Pancreas (tissue), 10 donors: Measurements from ENCODE around the gene FPR3. TPM values are rescaled to one million over a fixed set of nuclear protein-coding genes. Genes with fewer than 3 reads are reported as not detected.
A peak's percentile ranks its signal among the peaks of the same experiment; 100 is the strongest.

Source experiments
- ATAC-seq, 4 donors: fragments of 200-7000 bp; cut with Tn5 transposase; one replicate each; pipeline versions ENCODE4 v1.8.0 to v1.9.1; 2020; ENCODE audit warnings: mild to moderate bottlenecking in 4 of 4, moderate library complexity in 4 of 4
- DNase-seq, 6 donors: peaks; one replicate each; pipeline ENCODE4 v3.0.0-alpha.2; 2020
- FAIRE-seq: peaks from 2 replicates; lab custom pipeline; 2012; peaks lifted over from hg19 to GRCh38; lab: Jason Lieb, UNC
- H3K27ac ChIP-seq, 4 donors: fragments of 200-600 bp; sonication (generic); 1 replicate in 3 of 4; 2 replicates in 1 of 4; pipeline versions ENCODE4 v1.5.0 to v1.8.0; 2020
- H3K27me3 ChIP-seq, 4 donors: fragments of 200-600 bp; one replicate each; pipeline ENCODE4 v1.8.0; 2021
- H3K36me3 ChIP-seq, 3 donors: fragments of 200-600 bp; sonication (generic) in 1 of 3; one replicate each; pipeline versions ENCODE4 v1.5.0 to v1.8.0; 2020 to 2021
- H3K4me1 ChIP-seq, 3 donors: fragments of 200-600 bp; one replicate each; pipeline ENCODE4 v1.8.0; 2021
- H3K4me3 ChIP-seq, 4 donors: fragments of 200-600 bp; sonication (generic) in 2 of 4; one replicate each; pipeline versions ENCODE4 v1.5.0 to v1.8.0; 2020 to 2021
- H3K9me3 ChIP-seq, 4 donors: fragments of 200-600 bp; one replicate each; pipeline ENCODE4 v1.8.0; 2021
- CTCF ChIP-seq, 4 donors: fragments of 200-600 bp; sonication (generic) in 3 of 4; IDR thresholded peaks; one replicate each; pipeline versions ENCODE4 v1.5.0 to v1.8.0; 2021; ENCODE audit warnings: antibody characterized with exemption in 4 of 4
- WGBS, 2 donors: extraction: QIAGEN DNeasy Blood & Tissue Kit; methylation state at CpG; one replicate each; pipeline ENCODE4 v1.1.7; 2013; 5-methylcytosine and 5-hydroxymethylcytosine counted together
- intact Hi-C, 3 donors: fragments of 100-400 bp; cut with DNase I; formaldehyde crosslinking; loops; one replicate each; pipeline versions ENCODE4 v1.11.1 to v1.14.2; 2022
- polyA plus RNA-seq, 2 donors: library from polyadenylated mRNA; stranded (reverse); fragments of 200-250 nt; gene quantifications; one replicate each; pipeline ENCODE4 v1.2.3, GENCODE V29; 2013
- total RNA-seq, 6 donors: library from RNA; stranded (reverse); fragmentation: NEBNext Ultra II Directional in 4 of 6; extraction: Animal tissue kit (Norgen Biotek cat#: 25700) in 4 of 6; gene quantifications; one replicate each; pipeline versions ENCODE4 v1.2.1 to v1.2.4, GENCODE V29; 2021 to 2023
- donor health status: healthy with polysubstance abuse.
- donor health status: DM: no; HTN: no; CAD: no; lungs with moderate emphysema.
- donor health status: DM: no; HTN: no; CAD: no.
- donor health status: control.
- donor health status: control.
- donor health status: Bipolar disorder and iron deficiency.
- donor health status: DM: yes; HTN: yes; CAD: no.
- donor health status: DM: no; HTN: no; CAD: no.
- donor health status: DM: no; HTN: no; CAD: no.
- donor health status: DM: yes; HTN: yes; CAD: no.

The FPR3 gene
- total and polyA plus RNA-seq, 8 donors = 0.32 to 10.4 (median 0.62) TPM

- Histone ChIP-seq H3K9me3 (no peaks in the 10 kb centered on the region), H3K4me1 (no peaks in the 10 kb centered on the region), H3K4me3 (no peak overlapping the region), H3K36me3 (no peaks in the 10 kb centered on the region), H3K27me3 (no peaks in the 10 kb centered on the region), H3K27ac (no peak overlapping the region)
- intact Hi-C loops = no loop called here
- ATAC-seq (no peak), DNase-seq (no peak), FAIRE-seq (no peak)
- no peak for TF ChIP-seq CTCF (IDR thresholded peaks at IDR 0.05)
- WGBS, 2 donors = 40 to 48% methylated on average over 2 of the region's 2 CpGs
These were observed 6.9 kb upstream of the FPR3 start for GRCh38 chr19:51788029-51788428.

- no peak overlapping the region for H3K4me3 ChIP-seq
- DNase-seq (no peak), FAIRE-seq (no peak), ATAC-seq (peak in 1 of 4 donors; percentile 38)
- H3K36me3 ChIP-seq = no peaks in the 10 kb centered on the region
- no peaks in the 10 kb centered on the region for H3K4me1 ChIP-seq
- no peaks in the 10 kb centered on the region for H3K9me3 ChIP-seq
- 56 to 73% methylated on average over 6 of the region's 6 CpGs for WGBS, 2 donors
- H3K27me3 ChIP-seq = no peaks in the 10 kb centered on the region
- H3K27ac ChIP-seq = no peak overlapping the region
- TF ChIP-seq CTCF (IDR thresholded peaks at IDR 0.05) = no peak
- intact Hi-C loops = no loop called here
These were observed 5.7 kb upstream of the FPR3 start for GRCh38 chr19:51789061-51789795.

- Histone ChIP-seq H3K27me3 (no peaks in the 10 kb centered on the region), H3K9me3 (no peaks in the 10 kb centered on the region), H3K4me1 (no peaks in the 10 kb centered on the region), H3K36me3 (no peaks in the 10 kb centered on the region), H3K4me3 (no peak overlapping the region), H3K27ac (no peak overlapping the region)
- intact Hi-C loops = no loop called here
- no peak for ATAC-seq
- TF ChIP-seq CTCF (IDR thresholded peaks at IDR 0.05) = no peak
- 54 to 57% methylated on average over 2 of the region's 2 CpGs for WGBS, 2 donors
- no peak for FAIRE-seq
- no peak for DNase-seq
These were observed 2.0 kb upstream of the FPR3 start for GRCh38 chr19:51792932-51793331.

- FAIRE-seq (no peak), ATAC-seq (no peak), DNase-seq (no peak)
- Histone ChIP-seq H3K27me3 (no peaks in the 10 kb centered on the region), H3K9me3 (no peaks in the 10 kb centered on the region), H3K36me3 (no peaks in the 10 kb centered on the region), H3K4me1 (no peaks in the 10 kb centered on the region), H3K4me3 (no peak overlapping the region), H3K27ac (no peak overlapping the region)
- intact Hi-C loops = no loop called here
- TF ChIP-seq CTCF (IDR thresholded peaks at IDR 0.05) = no peak
- 51 to 54% methylated on average over 2 of the region's 2 CpGs for WGBS, 2 donors
These were observed 963 bp upstream of the FPR3 start for GRCh38 chr19:51793994-51794393.

GRCh38 chr19:51796195-51796679 is 1.3 kb downstream of the FPR3 start:
- Histone ChIP-seq H3K27me3 (no peaks in the 10 kb centered on the region), H3K9me3 (no peaks in the 10 kb centered on the region), H3K4me3 (peak overlapping the region in 1 of 4 donors; percentile 10), H3K27ac (peak overlapping the region in 1 of 4 donors; percentile 25), H3K36me3 (no peaks in the 10 kb centered on the region), H3K4me1 (no peaks in the 10 kb centered on the region)
- no peak for TF ChIP-seq CTCF (IDR thresholded peaks at IDR 0.05)
- intact Hi-C loops = no loop called here
- DNase-seq (no peak), ATAC-seq (peak in 1 of 4 donors; percentile 53), FAIRE-seq (no peak)
- 61 to 71% methylated on average over 8 of the region's 8 CpGs for WGBS, 2 donors
